Measurements from ENCODE around the gene TNPO3. TPM values are rescaled to one million over a fixed set of nuclear protein-coding genes. Genes with fewer than 3 reads are reported as not detected.

TNPO3 gene
- total and polyA plus RNA-seq, 2 of the 4 experiments (the other 2 are of a cell fraction) = 24.2 to 77.2 TPM

- Histone ChIP-seq H3K23ac (ENCODE audit: low read depth, low read length) (no peak overlapping the region), H2BK5ac (ENCODE audit: low read depth, low read length, poor library complexity, severe bottlenecking) (no peak overlapping the region), H3K18ac (ENCODE audit: low read depth, low read length) (no peak overlapping the region), H4K20me1 (ENCODE audit: insufficient read depth, low read length) (no peaks in the 10 kb centered on the region; the same call in 1 of the 2 replicates), H3K4me2 (ENCODE audit: low read depth, low read length) (no peak overlapping the region), H3K4me1 (ENCODE audit: control insufficient read depth, insufficient read depth, low read length) (no peaks in the 10 kb centered on the region; the same call in 1 of the 2 replicates), H3K9me1 (ENCODE audit: insufficient read depth, low read length) (no peaks in the 10 kb centered on the region), H3K79me1 (ENCODE audit: low read depth in 1 of 2, low read length in 2 of 2) (no peaks in the 10 kb centered on the region), H2AFZ (replicated peaks; ENCODE audit: low read length, poor library complexity) (peak overlapping the region; percentile 5), H2AK9ac (replicated peaks; ENCODE audit: low read depth, low read length, poor library complexity) (no peak overlapping the region), H3K27me3 (ENCODE audit: control insufficient read depth, insufficient read depth, low read length) (peaks cover 78% of the 10 kb centered on the region), H4K8ac (ENCODE audit: low read depth in 2 of 2, low read length in 2 of 2) (no peak overlapping the region), H2BK20ac (ENCODE audit: low read depth, low read length) (no peak overlapping the region), H3K27ac (ENCODE audit: insufficient read depth, low read length) (no peak overlapping the region), H3K56ac (ENCODE audit: extremely low read depth, insufficient read depth, low read length) (no peak overlapping the region), H2BK15ac (ENCODE audit: low read depth, low read length) (no peak overlapping the region), H2BK120ac (ENCODE audit: low read depth, low read length) (no peak overlapping the region), H2AK5ac (ENCODE audit: low read depth, low read length) (no peak overlapping the region), H3K9ac (ENCODE audit: low read depth, low read length) (no peak overlapping the region), H3K4me3 (ENCODE audit: insufficient read depth, low read depth, low read length) (no peak overlapping the region), H4K5ac (ENCODE audit: low read depth, low read length) (no peak overlapping the region), H4K91ac (ENCODE audit: insufficient read depth, low read depth, low read length) (no peak overlapping the region), H3K9me3 (ENCODE audit: control insufficient read depth, insufficient read depth, low read length) (no peaks in the 10 kb centered on the region), H3K14ac (replicated peaks; ENCODE audit: low read depth, low read length) (no peak overlapping the region), H3K36me3 (ENCODE audit: control insufficient read depth, insufficient read depth, low read length) (no peaks in the 10 kb centered on the region), H3K4ac (ENCODE audit: low read depth, low read length) (no peak overlapping the region)
- intact Hi-C loops (cut with micrococcal nuclease) (no loop called here), dilution Hi-C loops (cut with HindIII; ENCODE audit: low sequenced_read_pairs, unreplicated experiment) (no loop called here), in situ Hi-C loops (cut with MboI; ENCODE audit: low sequenced_read_pairs) (no loop called here)
- ATAC-seq (ENCODE audit: low read depth) (no peak), DNase-seq (no peak)
- ChIA-PET CTCF (no interaction called here), POLR2A (ENCODE audit: unreplicated experiment) (no interaction called here)
- WGBS, 2 experiments (ENCODE audit: extremely low coverage in 2 of 2, insufficient read length in 1 of 2) = 100% methylated on average over 1 of the region's 4 CpGs; no CpG with 5 or more reads in 1 of the 2 experiments
- TF ChIP-seq POLR2A (IDR thresholded peaks at IDR 0.05; ENCODE audit: low read depth, low read length) (no peak), SMC3 (IDR thresholded peaks at IDR 0.05; ENCODE audit: low read depth, low read length) (no peak), CHD1 (IDR thresholded peaks at IDR 0.05; ENCODE audit: low read depth, low read length) (no peak), FOS (IDR thresholded peaks at IDR 0.05; ENCODE audit: low read depth, low read length) (no peak), ELK1 (IDR thresholded peaks at IDR 0.05; ENCODE audit: borderline replicate concordance, low read depth, low read length) (no peak), CEBPB (IDR thresholded peaks at IDR 0.05; ENCODE audit: low read depth, low read length) (no peak), RCOR1 (IDR thresholded peaks at IDR 0.05; ENCODE audit: insufficient replicate concordance, low read length) (no peak), BHLHE40 (IDR thresholded peaks at IDR 0.05; ENCODE audit: low read depth, low read length) (no peak), RFX5 (IDR thresholded peaks at IDR 0.05; ENCODE audit: low read depth, low read length) (no peak), RAD21 (IDR thresholded peaks at IDR 0.05; ENCODE audit: low read length) (no peak), MXI1 (IDR thresholded peaks at IDR 0.05; ENCODE audit: borderline replicate concordance, low read depth, low read length) (no peak)
- BruUV-seq (replicated peaks) = no TSS peak
These were observed 122.1 kb downstream of the TNPO3 start for GRCh38 chr7:128932862-128933179.
